K562 (cell line): ENCODE data around the gene TLN1. TPM values are rescaled to one million over a fixed set of nuclear protein-coding genes. Genes with fewer than 3 reads are reported as not detected.
A peak's percentile ranks its signal among the peaks of the same experiment; 100 is the strongest.

Source experiments
- ASH1L ChIP-seq: fragments of 450-650 bp; IDR thresholded peaks from 2 replicates; pipeline ENCODE4 v1.6.1; 2018; ENCODE audit warnings: borderline replicate concordance, mild to moderate bottlenecking, low read depth; ENCODE audit not compliant: partially characterized antibody
- CTBP1 ChIP-seq: fragments of 450-650 bp; IDR thresholded peaks from 2 replicates; pipeline ENCODE4 v1.6.1; 2016; ENCODE audit warnings: borderline replicate concordance
- E2F6 ChIP-seq, 2 experiments: IDR thresholded peaks; 2 replicates each; pipeline ENCODE4 v1.6.1; 2011; ENCODE audit warnings: borderline replicate concordance in 1 of 2, control low read depth in 1 of 2, low read depth in 1 of 2, low read length in 1 of 2, mild to moderate bottlenecking in 1 of 2, mixed read lengths in 1 of 2, moderate library complexity in 1 of 2; ENCODE audit not compliant: insufficient read depth in 1 of 2, insufficient read length in 1 of 2, poor library complexity in 1 of 2, severe bottlenecking in 1 of 2; ENCODE audit errors: extremely low read depth in 1 of 2
- ETS1 ChIP-seq: conservative IDR thresholded peaks from 2 replicates; pipeline ENCODE4 v1.6.1; 2011; ENCODE audit warnings: low read depth, mild to moderate bottlenecking, low read length; ENCODE audit not compliant: control insufficient read depth
- MCM2 ChIP-seq: fragments of 450-650 bp; IDR thresholded peaks from 2 replicates; pipeline ENCODE4 v1.6.1; 2017; ENCODE audit warnings: low read depth, mild to moderate bottlenecking
- MXD1 ChIP-seq: fragments of 250-450 bp; sonication (Bioruptor Pico); IDR thresholded peaks from 2 replicates; pipeline ENCODE4 v1.8.0; 2021; ENCODE audit warnings: borderline replicate concordance, mild to moderate bottlenecking, moderate library complexity; ENCODE audit not compliant: poor library complexity, severe bottlenecking
- NBN ChIP-seq: fragments of 450-650 bp; IDR thresholded peaks from 2 replicates; pipeline ENCODE4 v1.6.1; 2016; ENCODE audit warnings: low read depth, mild to moderate bottlenecking
- NKRF ChIP-seq: fragments of 450-650 bp; IDR thresholded peaks from 2 replicates; pipeline ENCODE4 v1.6.1; 2016; ENCODE audit warnings: borderline replicate concordance
- NR2C1 ChIP-seq, 2 experiments: fragments of 450-650 bp; IDR thresholded peaks; 2 replicates each; pipeline ENCODE4 v1.6.1; 2017; ENCODE audit warnings: mild to moderate bottlenecking in 2 of 2, antibody characterized with exemption in 1 of 2, inconsistent platforms in 1 of 2, missing compliant biosample characterization in 1 of 2, missing genetic modification characterization in 1 of 2
- PBX2 ChIP-seq, 2 experiments: IDR thresholded peaks in 1 of 2; conservative IDR thresholded peaks in 1 of 2; 2 replicates each; pipeline ENCODE4 v1.6.1; 2016; ENCODE audit warnings: low read depth in 2 of 2, mild to moderate bottlenecking in 1 of 2, missing compliant biosample characterization in 1 of 2, missing genetic modification characterization in 1 of 2, moderate library complexity in 1 of 2
- RAD21 ChIP-seq, 2 experiments: fragments of 250-450 bp in 1 of 2; fragments of 450-650 bp in 1 of 2; sonication (Bioruptor Pico) in 1 of 2; formaldehyde crosslinking in 1 of 2; IDR thresholded peaks in 1 of 2; conservative IDR thresholded peaks in 1 of 2; 2 replicates each; pipeline versions ENCODE4 v1.4.0 to v1.8.0; 2020 to 2022; ENCODE audit warnings: mild to moderate bottlenecking in 2 of 2, moderate library complexity in 1 of 2
- SP1 ChIP-seq: sonication (generic); formaldehyde crosslinking; IDR thresholded peaks from 2 replicates; pipeline ENCODE4 v1.8.1; 2022; ENCODE audit warnings: mild to moderate bottlenecking, missing genetic modification reagents
- TAF7 ChIP-seq: fragments of 450-650 bp; IDR thresholded peaks from 2 replicates; pipeline ENCODE4 v1.6.1; 2016; ENCODE audit warnings: missing genetic modification characterization, missing compliant biosample characterization
- TBP ChIP-seq: optimal IDR thresholded peaks from 2 replicates; pipeline ENCODE3; 2011; ENCODE audit warnings: low read depth, low read length, improper control_type of control experiment
- TEAD1 ChIP-seq, 2 experiments: fragments of 450-650 bp in 1 of 2; sonication (generic) in 1 of 2; formaldehyde crosslinking; IDR thresholded peaks; 2 replicates each; pipeline versions ENCODE4 v1.4.0 to v1.8.0; 2020 to 2022; ENCODE audit warnings: mild to moderate bottlenecking in 2 of 2, missing genetic modification reagents in 1 of 2
- ZFP1 ChIP-seq: fragments of 450-650 bp; formaldehyde crosslinking; IDR thresholded peaks from 2 replicates; pipeline ENCODE4 v1.4.0; 2020; ENCODE audit warnings: mild to moderate bottlenecking, mixed read lengths
- polyA plus RNA-seq, 8 experiments: library from polyadenylated mRNA; depleted of rRNA in 4 of 8; stranded (reverse) in 5 of 8; unstranded in 3 of 8; fragments of >200 nt; fragmentation: Nextera tagmentation in 2 of 8; fragmentation: Illumina TruSeq in 1 of 8; extraction: Ambion mirVana in 2 of 8; extraction: Trizol in 1 of 8; gene quantifications; 2 replicates each; pipeline versions ENCODE4 v1.2.1 to v1.2.3, GENCODE V29; 2011 to 2014; ENCODE audit warnings: inconsistent platforms in 1 of 8, missing spikeins in 1 of 8
- total RNA-seq, 7 experiments: library from RNA; depleted of rRNA in 6 of 7; stranded (reverse); fragments of >200 nt in 6 of 7; fragmentation: Illumina TruSeq in 2 of 7; extraction: Trizol in 2 of 7; gene quantifications; 2 replicates each; pipeline versions ENCODE4 v1.2.1 to v1.2.3, GENCODE V29; 2011 to 2021; ENCODE audit warnings: low replicate concordance in 1 of 7

The TLN1 gene
- total and polyA plus RNA-seq, 9 of the 15 experiments (the other 6 are each of a cell fraction or from before 2014, with no cell fraction given): 3.6 to 240 (median 54.8) TPM

- peak; percentile 78 for TF ChIP-seq NBN
- no peak for TF ChIP-seq ASH1L
- no peak for TF ChIP-seq ZFP1 (CRISPR knock-in tag)
- peak; percentile 37; the same call in 1 of the 2 replicates for TF ChIP-seq NR2C1 (IDR thresholded peaks at IDR 0.05)
- TF ChIP-seq NR2C1 (tag; IDR thresholded peaks at IDR 0.05): peak; percentile 44
- no peak for TF ChIP-seq MXD1
- peak; percentile 81; the same call in 1 of the 2 replicates for TF ChIP-seq CTBP1
- peak; percentile 27; the same call in 1 of the 2 replicates for TF ChIP-seq TAF7
- TF ChIP-seq E2F6 (IDR thresholded peaks at IDR 0.05; ENCODE audit: borderline replicate concordance in 1 of 2, extremely low read depth in 1 of 2, insufficient read depth in 1 of 2, insufficient read length in 1 of 2, low read depth in 1 of 2, low read length in 1 of 2, poor library complexity in 1 of 2, severe bottlenecking in 1 of 2): no peak
- no peak for TF ChIP-seq TEAD1 (CRISPR knock-in tag; IDR thresholded peaks at IDR 0.05)
- 0 out of 2 replicates have a peak, but pooled peaks have one; percentile 43 for TF ChIP-seq ETS1
- no peak for TF ChIP-seq PBX2 (CRISPR knock-in tag; IDR thresholded peaks at IDR 0.05; ENCODE audit: low read depth)
- no peak for TF ChIP-seq PBX2 (tag; conservative IDR thresholded peaks at IDR 0.05; ENCODE audit: low read depth)
- no peak for TF ChIP-seq RAD21 (CRISPR knock-in tag; conservative IDR thresholded peaks at IDR 0.05 in 1 of 2, IDR thresholded peaks at IDR 0.05 in 1 of 2)
- TF ChIP-seq SP1 (CRISPR knock-in tag): no peak
- TF ChIP-seq MCM2: no peak
- TF ChIP-seq TBP: peak; percentile 53
- TF ChIP-seq NKRF: no peak; the same call in 1 of the 2 replicates
Measured at GRCh38 chr9:35728041-35728971, 3.7 kb downstream of the TLN1 start (continued).
